Ishikawa (cell line): ENCODE measurements around the gene TMEFF2.

Experiments
- CEBPB ChIP-seq: IDR thresholded peaks from 2 replicates; pipeline ENCODE4 v1.6.1; 2012
- CREB1 ChIP-seq: IDR thresholded peaks from 2 replicates; pipeline ENCODE4 v1.6.1; 2012; ENCODE audit warnings: low read depth
- EP300 ChIP-seq: IDR thresholded peaks from 2 replicates; pipeline ENCODE4 v1.6.1; 2012; ENCODE audit warnings: borderline replicate concordance
- RAD21 ChIP-seq: IDR thresholded peaks from 2 replicates; pipeline ENCODE4 v1.6.1; 2012; ENCODE audit warnings: low read depth
- TAF1 ChIP-seq: IDR thresholded peaks from 2 replicates; pipeline ENCODE4 v1.6.1; 2012; ENCODE audit warnings: low read depth, mild to moderate bottlenecking
- ZBTB7A ChIP-seq: IDR thresholded peaks from 2 replicates; pipeline ENCODE4 v1.6.1; 2012; ENCODE audit warnings: low read depth
- TF ChIP-seq, protein P1 (sequence below): IDR thresholded peaks from 2 replicates; pipeline ENCODE4 v1.6.1; 2012; ENCODE audit warnings: low read depth, mild to moderate bottlenecking
- TF ChIP-seq, protein P2 (sequence below): IDR thresholded peaks from 2 replicates; pipeline ENCODE4 v1.6.1; 2012

DNA sequence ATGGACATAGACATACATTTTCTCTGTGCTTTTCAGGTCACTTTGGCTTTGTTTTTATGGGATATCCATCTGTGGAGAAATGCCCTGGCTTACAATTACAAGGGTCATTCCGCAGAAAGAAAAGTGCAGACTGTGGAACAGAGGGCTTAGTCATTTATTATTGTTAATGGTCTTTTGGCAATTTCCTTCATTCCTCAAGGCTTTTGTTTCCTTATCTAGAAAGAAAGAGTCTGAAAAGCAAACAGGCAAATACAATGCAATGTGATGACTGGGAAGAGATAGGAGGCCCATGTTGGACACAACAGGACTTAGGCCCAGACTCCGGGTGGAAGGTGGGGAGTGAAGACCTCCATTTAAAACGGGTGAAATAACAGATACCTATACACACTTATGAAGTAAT lies 218.3 kb downstream of the TMEFF2 start:
- TF ChIP-seq CREB1 (no peak), TAF1 (no peak), RAD21 (no peak), ZBTB7A (no peak), EP300 (no peak), CEBPB (no peak)
- TF ChIP-seq, protein P1, sequence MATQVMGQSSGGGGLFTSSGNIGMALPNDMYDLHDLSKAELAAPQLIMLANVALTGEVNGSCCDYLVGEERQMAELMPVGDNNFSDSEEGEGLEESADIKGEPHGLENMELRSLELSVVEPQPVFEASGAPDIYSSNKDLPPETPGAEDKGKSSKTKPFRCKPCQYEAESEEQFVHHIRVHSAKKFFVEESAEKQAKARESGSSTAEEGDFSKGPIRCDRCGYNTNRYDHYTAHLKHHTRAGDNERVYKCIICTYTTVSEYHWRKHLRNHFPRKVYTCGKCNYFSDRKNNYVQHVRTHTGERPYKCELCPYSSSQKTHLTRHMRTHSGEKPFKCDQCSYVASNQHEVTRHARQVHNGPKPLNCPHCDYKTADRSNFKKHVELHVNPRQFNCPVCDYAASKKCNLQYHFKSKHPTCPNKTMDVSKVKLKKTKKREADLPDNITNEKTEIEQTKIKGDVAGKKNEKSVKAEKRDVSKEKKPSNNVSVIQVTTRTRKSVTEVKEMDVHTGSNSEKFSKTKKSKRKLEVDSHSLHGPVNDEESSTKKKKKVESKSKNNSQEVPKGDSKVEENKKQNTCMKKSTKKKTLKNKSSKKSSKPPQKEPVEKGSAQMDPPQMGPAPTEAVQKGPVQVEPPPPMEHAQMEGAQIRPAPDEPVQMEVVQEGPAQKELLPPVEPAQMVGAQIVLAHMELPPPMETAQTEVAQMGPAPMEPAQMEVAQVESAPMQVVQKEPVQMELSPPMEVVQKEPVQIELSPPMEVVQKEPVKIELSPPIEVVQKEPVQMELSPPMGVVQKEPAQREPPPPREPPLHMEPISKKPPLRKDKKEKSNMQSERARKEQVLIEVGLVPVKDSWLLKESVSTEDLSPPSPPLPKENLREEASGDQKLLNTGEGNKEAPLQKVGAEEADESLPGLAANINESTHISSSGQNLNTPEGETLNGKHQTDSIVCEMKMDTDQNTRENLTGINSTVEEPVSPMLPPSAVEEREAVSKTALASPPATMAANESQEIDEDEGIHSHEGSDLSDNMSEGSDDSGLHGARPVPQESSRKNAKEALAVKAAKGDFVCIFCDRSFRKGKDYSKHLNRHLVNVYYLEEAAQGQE = no peak
- TF ChIP-seq, protein P2, sequence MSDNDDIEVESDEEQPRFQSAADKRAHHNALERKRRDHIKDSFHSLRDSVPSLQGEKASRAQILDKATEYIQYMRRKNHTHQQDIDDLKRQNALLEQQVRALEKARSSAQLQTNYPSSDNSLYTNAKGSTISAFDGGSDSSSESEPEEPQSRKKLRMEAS = no peak
